Spleen (tissue), 11 donors: ENCODE results near the gene INPP4B. TPM values are rescaled to one million over a fixed set of nuclear protein-coding genes. Genes with fewer than 3 reads are reported as not detected.
A peak's percentile ranks its signal among the peaks of the same experiment; 100 is the strongest.

Experiments
- DNase-seq: peaks from one replicate; pipeline ENCODE4 v3.0.0-alpha.2; 2020
- H3K27ac ChIP-seq, 8 donors: fragments of 200-600 bp; sonication (generic) in 7 of 8; 1 replicate in 4 of 8; 2 replicates in 4 of 8; pipeline versions ENCODE4 v1.5.0 to v1.8.0; 2016 to 2021; ENCODE audit warnings: inconsistent platforms in 4 of 8, mild to moderate bottlenecking in 4 of 8, moderate library complexity in 1 of 8
- H3K27me3 ChIP-seq, 7 donors: fragments of 200-600 bp; sonication (generic) in 6 of 7; replicated peaks in 1 of 7; 1 replicate in 4 of 7; 2 replicates in 3 of 7; pipeline versions ENCODE4 v1.5.0 to v1.8.0; 2016 to 2021; ENCODE audit warnings: inconsistent platforms in 3 of 7, mild to moderate bottlenecking in 1 of 7
- H3K36me3 ChIP-seq, 6 donors: fragments of 200-600 bp; sonication (generic) in 5 of 6; 1 replicate in 4 of 6; 2 replicates in 2 of 6; pipeline versions ENCODE4 v1.5.0 to v1.8.0; 2016 to 2021; ENCODE audit warnings: inconsistent platforms in 2 of 6
- H3K4me1 ChIP-seq, 6 donors: fragments of 200-600 bp; sonication (generic) in 5 of 6; 1 replicate in 3 of 6; 2 replicates in 3 of 6; pipeline versions ENCODE4 v1.5.0 to v1.8.0; 2016 to 2021; ENCODE audit warnings: inconsistent platforms in 3 of 6
- H3K4me3 ChIP-seq, 8 donors: fragments of 200-600 bp; sonication (generic) in 7 of 8; 1 replicate in 4 of 8; 2 replicates in 4 of 8; pipeline versions ENCODE4 v1.5.0 to v1.8.0; 2016 to 2021; ENCODE audit warnings: inconsistent platforms in 4 of 8, mild to moderate bottlenecking in 4 of 8, moderate library complexity in 2 of 8
- H3K9me3 ChIP-seq, 8 donors: fragments of 200-600 bp; sonication (generic) in 7 of 8; 1 replicate in 4 of 8; 2 replicates in 4 of 8; pipeline versions ENCODE4 v1.5.0 to v1.8.0; 2016 to 2021; ENCODE audit warnings: inconsistent platforms in 4 of 8
- POLR2A ChIP-seq, 3 donors: fragments of 450-650 bp; IDR thresholded peaks; one replicate each; pipeline ENCODE4 v1.5.1; 2017; ENCODE audit warnings: antibody characterized with exemption in 3 of 3, mild to moderate bottlenecking in 1 of 3
- POLR2AphosphoS5 ChIP-seq, 3 donors: sonication (generic); formaldehyde crosslinking; IDR thresholded peaks; one replicate each; pipeline ENCODE4 v1.5.1; 2017; ENCODE audit warnings: antibody characterized with exemption in 3 of 3
- WGBS, 5 donors: extraction: QIAGEN DNeasy Blood & Tissue Kit in 3 of 5; methylation state at CpG; one replicate each; pipeline versions ENCODE4 v1.1.5 to v1.1.7; 2013 to 2018; 5-methylcytosine and 5-hydroxymethylcytosine counted together
- intact Hi-C: fragments of 100-400 bp; cut with DNase I; formaldehyde crosslinking; loops from one replicate; pipeline ENCODE4 v1.15.0; 2023; ENCODE audit warnings: low total_unique reads
- polyA plus RNA-seq, 3 donors: library from polyadenylated mRNA; stranded (reverse); fragments of 200-250 nt; gene quantifications; one replicate each; pipeline ENCODE4 v1.2.1, GENCODE V29; 2013
- total RNA-seq, 7 donors: library from RNA; depleted of rRNA in 3 of 7; stranded (reverse); fragments of >200 nt in 3 of 7; fragmentation: NEBNext Ultra II Directional in 4 of 7; extraction: Animal tissue kit (Norgen Biotek cat#: 25700) in 4 of 7; gene quantifications; one replicate each; pipeline versions ENCODE4 v1.1.0 to v1.2.1, GENCODE V29; 2016 to 2021
- TF ChIP-seq, protein P1 (sequence below), 11 experiments: fragments of 200-600 bp in 7 of 11; fragments of 450-650 bp in 4 of 11; sonication (generic) in 4 of 11; IDR thresholded peaks in 8 of 11; conservative IDR thresholded peaks in 3 of 11; 1 replicate in 7 of 11; 2 replicates in 4 of 11; pipeline versions ENCODE4 v1.4.0 to v1.8.0; 2016 to 2021; ENCODE audit warnings: antibody characterized with exemption in 11 of 11, inconsistent platforms in 4 of 11, mild to moderate bottlenecking in 1 of 11
- donor health status: healthy with polysubstance abuse.
- donor health status: DM: no; HTN: no; CAD: no; lungs with moderate emphysema.
- donor health status: DM: no; HTN: no; CAD: no.
- donor health status: Bipolar disorder and iron deficiency.
- donor health status: healthy.
- donor health status: DM: no; HTN: no; CAD: no.
- donor health status: DM: yes; HTN: yes; CAD: no.

INPP4B gene
- total and polyA plus RNA-seq, 10 donors = 0.78 to 31.6 (median 26.8) TPM

DNA sequence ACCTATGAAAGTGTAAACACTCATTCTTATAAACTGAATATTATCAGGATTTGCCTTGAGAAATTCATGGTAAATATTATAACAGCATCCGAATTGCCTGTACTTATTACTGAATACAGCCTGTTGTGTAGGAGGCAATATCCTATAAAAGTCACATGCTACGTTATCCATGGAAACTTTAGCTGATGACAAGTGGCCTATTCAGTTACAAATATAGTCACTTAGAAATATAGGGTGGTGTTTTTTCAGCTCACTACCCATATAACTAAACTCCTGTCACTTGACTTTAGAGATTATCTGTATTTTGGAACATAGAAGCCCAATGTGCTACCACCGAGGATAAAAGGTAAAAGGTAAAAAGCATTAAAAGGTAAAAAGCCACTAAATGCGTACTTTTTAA, 493.4 kb downstream of the INPP4B start:
- TF ChIP-seq POLR2A (IDR thresholded peaks at IDR 0.05) = no peak
- no peak for TF ChIP-seq POLR2AphosphoS5 (IDR thresholded peaks at IDR 0.05)
- TF ChIP-seq, protein P1, sequence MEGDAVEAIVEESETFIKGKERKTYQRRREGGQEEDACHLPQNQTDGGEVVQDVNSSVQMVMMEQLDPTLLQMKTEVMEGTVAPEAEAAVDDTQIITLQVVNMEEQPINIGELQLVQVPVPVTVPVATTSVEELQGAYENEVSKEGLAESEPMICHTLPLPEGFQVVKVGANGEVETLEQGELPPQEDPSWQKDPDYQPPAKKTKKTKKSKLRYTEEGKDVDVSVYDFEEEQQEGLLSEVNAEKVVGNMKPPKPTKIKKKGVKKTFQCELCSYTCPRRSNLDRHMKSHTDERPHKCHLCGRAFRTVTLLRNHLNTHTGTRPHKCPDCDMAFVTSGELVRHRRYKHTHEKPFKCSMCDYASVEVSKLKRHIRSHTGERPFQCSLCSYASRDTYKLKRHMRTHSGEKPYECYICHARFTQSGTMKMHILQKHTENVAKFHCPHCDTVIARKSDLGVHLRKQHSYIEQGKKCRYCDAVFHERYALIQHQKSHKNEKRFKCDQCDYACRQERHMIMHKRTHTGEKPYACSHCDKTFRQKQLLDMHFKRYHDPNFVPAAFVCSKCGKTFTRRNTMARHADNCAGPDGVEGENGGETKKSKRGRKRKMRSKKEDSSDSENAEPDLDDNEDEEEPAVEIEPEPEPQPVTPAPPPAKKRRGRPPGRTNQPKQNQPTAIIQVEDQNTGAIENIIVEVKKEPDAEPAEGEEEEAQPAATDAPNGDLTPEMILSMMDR (IDR thresholded peaks at IDR 0.05 in 8 of 11, conservative IDR thresholded peaks at IDR 0.05 in 3 of 11) = no peak
- no peak overlapping the region for H3K4me3 ChIP-seq
- intact Hi-C loops = loop anchor here (5.0 to 10.0 kb wide), 2 partner anchors 375 to 492 kb away; partner anchors contain the start of gene INPP4B
- H3K27me3 ChIP-seq = no peaks in the 10 kb centered on the region
- H3K36me3 ChIP-seq = no peaks in the 10 kb centered on the region
- WGBS, 5 donors = 72 to 80% (median 74%) methylated on average over 4 of the region's 4 CpGs
- DNase-seq = no peak
- H3K4me1 ChIP-seq = peaks cover 25 to 68% (median 36%) of the 10 kb centered on the region in 6 donors
- peak overlapping the region in 3 of 8 donors; percentile 9 to 72 (median 31) for H3K27ac ChIP-seq
- H3K9me3 ChIP-seq = no peaks in the 10 kb centered on the region

DNA sequence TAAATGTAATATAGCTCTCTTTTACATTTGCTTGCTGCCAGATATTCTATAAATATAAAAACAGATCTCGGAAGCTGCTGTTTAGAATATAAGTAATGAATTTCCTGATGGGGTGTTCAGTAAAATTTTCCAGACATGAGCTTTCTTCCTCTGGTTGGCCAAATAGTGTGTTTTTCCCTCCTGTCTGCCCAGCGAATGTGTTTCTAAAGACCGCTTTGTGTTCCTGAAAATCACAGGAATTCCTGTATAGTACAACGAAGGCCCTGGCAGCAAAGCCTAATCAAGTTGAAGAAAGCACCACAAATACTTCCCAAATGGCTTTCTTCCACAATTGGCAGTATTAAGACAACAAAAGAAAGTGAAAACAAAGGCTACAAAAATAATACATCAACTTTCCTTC, 494.1 kb downstream of the INPP4B start:
- no peaks in the 10 kb centered on the region for H3K27me3 ChIP-seq
- TF ChIP-seq, protein P1 (IDR thresholded peaks at IDR 0.05 in 8 of 11, conservative IDR thresholded peaks at IDR 0.05 in 3 of 11) = no peak
- TF ChIP-seq POLR2AphosphoS5 (IDR thresholded peaks at IDR 0.05) (no peak), POLR2A (IDR thresholded peaks at IDR 0.05) (no peak)
- no peak for DNase-seq
- intact Hi-C loops = loop anchor here (5.0 to 10.0 kb wide), 2 partner anchors 375 to 493 kb away; partner anchors contain the start of gene INPP4B
- WGBS, 5 donors = 21 to 38% (median 32%) methylated on average over 4 of the region's 4 CpGs
- H3K9me3 ChIP-seq = no peaks in the 10 kb centered on the region
- peaks cover 25 to 63% (median 35%) of the 10 kb centered on the region in 6 donors for H3K4me1 ChIP-seq
- H3K4me3 ChIP-seq = no peak overlapping the region
- H3K36me3 ChIP-seq = no peaks in the 10 kb centered on the region
- H3K27ac ChIP-seq = peak overlapping the region in 4 of 8 donors; percentile 9 to 43 (median 21)

DNA sequence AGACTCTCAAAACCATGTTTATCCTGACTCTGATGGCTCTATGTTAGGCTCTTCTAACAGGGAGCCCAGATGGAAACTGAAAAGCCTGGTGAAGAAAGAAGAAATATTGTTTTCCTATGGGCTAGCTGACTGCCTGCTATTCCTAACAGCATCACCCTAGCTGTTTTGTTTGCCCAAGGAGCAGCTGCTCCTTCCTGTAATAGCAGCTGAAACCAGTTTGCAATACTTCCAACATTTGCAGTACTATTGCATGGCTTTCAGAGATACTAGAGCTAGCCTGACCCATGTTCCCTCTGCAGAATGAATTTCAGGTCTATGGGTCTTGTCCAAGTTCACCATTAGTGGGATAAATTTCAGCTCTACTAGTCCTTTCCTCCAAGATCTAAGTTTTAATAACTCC, 495.2 kb downstream of the INPP4B start:
- DNase-seq = no peak
- H3K27me3 ChIP-seq = no peaks in the 10 kb centered on the region
- no peaks in the 10 kb centered on the region for H3K36me3 ChIP-seq
- peak overlapping the region in 2 of 8 donors; percentile 9 to 43 for H3K27ac ChIP-seq
- intact Hi-C loops = loop anchor here (5.0 to 10.0 kb wide), 2 partner anchors 376 to 494 kb away; partner anchors contain the start of gene INPP4B
- TF ChIP-seq, protein P1 (IDR thresholded peaks at IDR 0.05 in 8 of 11, conservative IDR thresholded peaks at IDR 0.05 in 3 of 11) = no peak
- TF ChIP-seq POLR2AphosphoS5 (IDR thresholded peaks at IDR 0.05) = no peak
- no peak for TF ChIP-seq POLR2A (IDR thresholded peaks at IDR 0.05)
- peaks cover 23 to 69% (median 34%) of the 10 kb centered on the region in 6 donors for H3K4me1 ChIP-seq
- no peaks in the 10 kb centered on the region for H3K9me3 ChIP-seq
- H3K4me3 ChIP-seq = no peak overlapping the region

DNA sequence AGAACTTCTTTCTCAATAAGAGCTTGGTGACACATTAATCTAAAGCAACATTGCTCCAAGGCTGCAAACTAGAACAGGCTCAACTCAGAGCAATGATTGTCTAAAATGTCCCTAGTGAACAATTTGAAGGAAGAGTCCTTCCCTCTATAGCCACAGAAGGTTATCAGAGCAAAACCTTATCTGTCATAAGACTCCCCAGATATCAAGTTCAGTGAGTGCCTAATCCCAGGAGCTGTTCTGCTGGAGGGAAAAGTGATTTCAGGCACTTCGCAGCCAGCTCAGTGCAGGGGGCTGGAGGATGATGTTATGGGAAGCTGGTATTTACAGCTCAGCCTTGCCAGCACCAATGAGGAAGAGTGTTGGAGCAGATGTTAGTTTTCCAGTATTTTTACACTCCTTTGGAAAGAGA, 497.5 kb downstream of the INPP4B start:
- peaks cover 9 to 55% (median 20%) of the 10 kb centered on the region in 6 donors for H3K4me1 ChIP-seq
- TF ChIP-seq, protein P1 (IDR thresholded peaks at IDR 0.05 in 8 of 11, conservative IDR thresholded peaks at IDR 0.05 in 3 of 11) = no peak
- TF ChIP-seq POLR2AphosphoS5 (IDR thresholded peaks at IDR 0.05) = no peak
- no peak for TF ChIP-seq POLR2A (IDR thresholded peaks at IDR 0.05)
- H3K36me3 ChIP-seq = no peaks in the 10 kb centered on the region
- H3K9me3 ChIP-seq = no peaks in the 10 kb centered on the region
- WGBS, 5 donors = 72 to 96% (median 84%) methylated on average over 1 of the region's 1 CpG
- DNase-seq = no peak
- no peaks in the 10 kb centered on the region for H3K27me3 ChIP-seq
- no peak overlapping the region for H3K27ac ChIP-seq
- H3K4me3 ChIP-seq = no peak overlapping the region
- intact Hi-C loops = no loop called here
